C4-2B (cell line): Measurements from ENCODE around the gene FCRLA.
"Not testable (repeated sequence)": the region's sequence is repeated elsewhere in the genome, so short reads cannot be mapped to it uniquely, and the experiment has no call there.

ENCODE experiments used
- H3K27ac ChIP-seq: fragments of 450-650 bp; 2 replicates; pipeline ENCODE4 v1.5.1; 2017
- ZFX ChIP-seq: fragments of 450-650 bp; IDR thresholded peaks from 2 replicates; pipeline ENCODE4 v1.6.1; 2017
- TF ChIP-seq, protein P1 (sequence below): fragments of 450-650 bp; conservative IDR thresholded peaks from 2 replicates; pipeline ENCODE4 v1.5.1; 2017; ENCODE audit warnings: mild to moderate bottlenecking

FCRLA gene

DNA sequence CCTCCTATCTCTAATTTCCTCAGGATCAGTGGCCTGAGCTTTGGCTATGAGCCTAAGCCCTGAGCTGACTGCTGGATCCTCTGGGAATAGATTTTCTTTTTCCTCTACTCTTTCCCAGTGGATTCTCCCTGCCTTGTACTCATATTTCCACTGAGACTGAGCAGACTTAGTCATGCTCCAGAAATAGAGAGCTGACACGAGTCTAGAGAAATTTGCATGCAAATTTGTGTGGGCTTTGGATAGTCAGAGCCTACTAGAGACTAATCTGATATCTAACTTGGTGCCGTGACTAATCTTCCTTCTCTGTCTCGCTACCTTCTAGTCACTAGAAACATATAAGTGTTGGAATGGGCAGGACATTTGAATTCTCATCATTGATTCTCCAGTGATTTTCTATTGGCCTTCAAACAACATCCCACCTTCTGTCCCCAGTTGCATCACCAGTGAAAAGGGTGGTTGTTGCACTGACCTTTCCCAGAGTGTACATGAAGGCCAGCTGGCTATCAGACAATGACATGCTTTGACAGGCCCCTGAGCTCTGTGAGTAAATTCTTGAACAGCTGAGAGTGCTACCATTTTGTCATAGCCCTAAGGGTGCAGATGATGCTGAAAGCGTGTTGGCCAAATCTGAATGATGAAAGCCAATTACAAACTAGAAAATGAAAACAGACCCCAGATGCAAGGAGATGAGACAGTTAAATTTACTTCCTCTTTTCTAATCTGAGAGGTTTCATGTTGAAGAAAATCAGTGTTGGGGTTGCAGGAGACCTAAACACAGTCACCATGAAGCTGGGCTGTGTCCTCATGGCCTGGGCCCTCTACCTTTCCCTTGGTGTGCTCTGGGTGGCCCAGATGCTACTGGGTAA is at the start of gene FCRLA:
FCRLA (plus strand) TSS at position 748 of the 866 bp plus-strand sequence; CDS start at position 784, 36 bp downstream.
- no peak for TF ChIP-seq ZFX
- TF ChIP-seq, protein P1, sequence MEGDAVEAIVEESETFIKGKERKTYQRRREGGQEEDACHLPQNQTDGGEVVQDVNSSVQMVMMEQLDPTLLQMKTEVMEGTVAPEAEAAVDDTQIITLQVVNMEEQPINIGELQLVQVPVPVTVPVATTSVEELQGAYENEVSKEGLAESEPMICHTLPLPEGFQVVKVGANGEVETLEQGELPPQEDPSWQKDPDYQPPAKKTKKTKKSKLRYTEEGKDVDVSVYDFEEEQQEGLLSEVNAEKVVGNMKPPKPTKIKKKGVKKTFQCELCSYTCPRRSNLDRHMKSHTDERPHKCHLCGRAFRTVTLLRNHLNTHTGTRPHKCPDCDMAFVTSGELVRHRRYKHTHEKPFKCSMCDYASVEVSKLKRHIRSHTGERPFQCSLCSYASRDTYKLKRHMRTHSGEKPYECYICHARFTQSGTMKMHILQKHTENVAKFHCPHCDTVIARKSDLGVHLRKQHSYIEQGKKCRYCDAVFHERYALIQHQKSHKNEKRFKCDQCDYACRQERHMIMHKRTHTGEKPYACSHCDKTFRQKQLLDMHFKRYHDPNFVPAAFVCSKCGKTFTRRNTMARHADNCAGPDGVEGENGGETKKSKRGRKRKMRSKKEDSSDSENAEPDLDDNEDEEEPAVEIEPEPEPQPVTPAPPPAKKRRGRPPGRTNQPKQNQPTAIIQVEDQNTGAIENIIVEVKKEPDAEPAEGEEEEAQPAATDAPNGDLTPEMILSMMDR: no peak
- no peak within 1 kb of the TSS for H3K27ac ChIP-seq

GRCh38 chr1:161658524-161658923 is 48.5 kb upstream of the FCRLA start:
- H3K27ac ChIP-seq: not testable (repeated sequence)

DNA sequence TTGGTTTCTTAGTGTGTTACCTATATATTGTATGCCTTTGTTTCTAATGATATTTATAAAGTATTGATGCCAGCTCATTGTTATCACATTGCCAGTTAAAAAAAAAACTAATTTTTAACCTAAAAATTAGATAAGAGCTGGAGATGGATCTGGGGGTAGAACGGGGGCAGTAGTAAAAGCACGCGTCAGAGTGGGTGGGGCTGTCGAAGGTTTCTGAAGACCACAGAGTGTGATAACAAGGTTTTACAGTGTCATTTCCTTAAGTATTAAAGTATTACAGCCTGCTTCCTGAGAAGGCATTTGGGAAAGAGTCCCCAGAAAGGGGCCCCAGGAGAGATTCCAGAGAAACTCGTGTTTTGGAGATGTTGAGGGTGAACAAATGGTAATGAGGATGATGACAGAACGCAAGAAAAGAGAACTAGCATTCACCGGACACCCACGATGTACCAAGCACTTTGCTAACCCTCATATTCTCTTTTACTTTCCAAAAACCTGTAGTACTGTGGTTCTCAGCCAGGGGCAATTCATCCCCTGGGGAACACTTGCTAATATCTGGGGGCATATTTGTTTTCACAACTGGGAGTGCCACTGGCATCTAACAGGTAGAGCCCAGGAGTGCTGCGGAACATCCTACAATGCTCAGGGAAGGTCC is 45.2 kb upstream of the FCRLA start:
- not testable (repeated sequence) for H3K27ac ChIP-seq

DNA sequence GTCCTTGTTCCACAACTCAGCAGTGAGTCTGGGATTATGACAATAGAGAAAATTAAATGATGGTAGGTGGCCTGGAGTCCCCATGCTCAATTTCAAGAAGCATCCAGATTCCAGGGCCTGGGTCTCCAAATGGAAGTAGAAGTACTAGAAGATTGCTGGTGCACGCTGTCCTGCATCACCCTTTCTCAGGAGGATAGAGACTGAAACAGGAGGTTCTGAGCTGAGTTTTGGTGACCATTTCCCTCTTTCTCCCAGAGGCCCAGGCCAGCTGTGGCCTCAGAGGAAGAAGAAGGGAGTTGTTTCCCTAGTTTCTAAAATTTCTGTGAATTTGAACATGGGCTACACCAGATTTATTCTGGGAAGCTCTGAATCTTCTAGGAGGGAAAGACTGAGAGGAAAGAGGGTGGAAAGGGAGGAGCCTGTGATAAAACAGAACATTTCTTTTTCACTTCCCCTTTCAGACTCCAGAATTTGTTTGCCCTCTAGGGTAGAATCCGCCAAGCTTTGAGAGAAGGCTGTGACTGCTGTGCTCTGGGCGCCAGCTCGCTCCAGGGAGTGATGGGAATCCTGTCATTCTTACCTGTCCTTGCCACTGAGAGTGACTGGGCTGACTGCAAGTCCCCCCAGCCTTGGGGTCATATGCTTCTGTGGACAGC is 44.2 kb upstream of the FCRLA start, which contains the start of gene FCGR2B:
FCGR2B (plus strand) TSS at position 460 of the 656 bp plus-strand sequence; CDS start at position 559, 99 bp downstream.
- H3K27ac ChIP-seq: not testable (repeated sequence)

DNA sequence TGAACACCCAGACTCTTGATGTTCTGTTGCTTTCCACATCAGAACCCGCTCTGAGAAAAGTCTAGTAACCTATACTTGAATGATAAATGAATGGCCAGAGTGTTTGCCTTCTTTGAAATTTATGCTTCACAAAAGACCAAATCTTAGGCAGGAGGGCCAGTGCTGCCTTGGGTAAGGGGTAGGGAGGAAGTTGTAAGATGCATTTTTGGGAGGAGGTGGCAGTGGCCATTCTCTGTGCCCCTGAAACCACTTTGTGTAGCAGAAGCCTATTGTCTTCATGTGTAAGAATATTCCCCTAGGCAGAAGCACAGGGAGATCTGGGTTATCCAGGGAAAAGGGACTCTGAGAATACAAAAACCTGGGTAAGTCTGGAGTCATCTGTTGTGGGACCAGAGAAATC is 43.5 kb upstream of the FCRLA start:
- not testable (repeated sequence) for H3K27ac ChIP-seq

DNA sequence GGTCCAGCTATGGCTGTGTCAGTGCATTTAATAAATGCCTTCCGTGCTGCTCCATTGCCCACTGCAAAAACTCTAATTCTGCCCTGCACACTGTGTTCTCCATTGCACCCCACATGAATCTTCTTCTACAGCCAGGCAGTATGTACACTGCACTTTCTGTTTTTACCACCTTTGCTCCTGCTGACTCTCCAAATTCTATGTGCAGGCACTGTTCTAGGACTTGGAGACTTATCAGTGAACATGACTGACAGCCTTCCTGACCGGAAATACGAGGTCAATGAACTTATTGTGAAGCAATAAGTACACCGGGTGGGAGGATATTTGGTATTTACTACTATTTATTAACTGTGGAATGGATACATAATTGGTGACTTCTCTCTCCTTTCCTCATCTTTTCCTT is 42.3 kb upstream of the FCRLA start:
- not testable (repeated sequence) for H3K27ac ChIP-seq

- H3K27ac ChIP-seq: not testable (repeated sequence)
Observed at GRCh38 chr1:161671045-161672020, 35.7 kb upstream of the FCRLA start.

- H3K27ac ChIP-seq: not testable (repeated sequence)
Observed at GRCh38 chr1:161673437-161673836, 33.6 kb upstream of the FCRLA start.

GRCh38 chr1:161674447-161674846 is 32.6 kb upstream of the FCRLA start:
- H3K27ac ChIP-seq: not testable (repeated sequence)

DNA sequence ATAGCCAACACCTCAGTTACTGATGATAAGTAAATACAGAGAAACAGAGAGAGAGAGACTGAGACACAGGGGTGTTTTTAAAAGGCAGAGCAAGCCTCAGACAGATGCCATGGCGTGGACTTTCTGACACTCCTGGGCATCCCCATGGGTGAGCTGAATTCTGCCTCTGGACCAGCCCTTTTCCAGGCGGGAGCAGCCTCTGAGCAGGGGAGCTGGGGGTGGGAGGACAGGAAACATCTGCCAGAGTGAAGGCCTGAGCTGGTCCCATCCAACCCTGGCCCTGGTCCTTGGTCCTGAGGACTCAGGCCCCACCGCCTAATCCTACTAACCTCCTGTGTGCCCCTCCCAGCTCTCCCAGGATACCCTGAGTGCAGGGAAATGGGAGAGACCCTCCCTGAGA is 32.1 kb upstream of the FCRLA start:
- not testable (repeated sequence) for H3K27ac ChIP-seq

DNA sequence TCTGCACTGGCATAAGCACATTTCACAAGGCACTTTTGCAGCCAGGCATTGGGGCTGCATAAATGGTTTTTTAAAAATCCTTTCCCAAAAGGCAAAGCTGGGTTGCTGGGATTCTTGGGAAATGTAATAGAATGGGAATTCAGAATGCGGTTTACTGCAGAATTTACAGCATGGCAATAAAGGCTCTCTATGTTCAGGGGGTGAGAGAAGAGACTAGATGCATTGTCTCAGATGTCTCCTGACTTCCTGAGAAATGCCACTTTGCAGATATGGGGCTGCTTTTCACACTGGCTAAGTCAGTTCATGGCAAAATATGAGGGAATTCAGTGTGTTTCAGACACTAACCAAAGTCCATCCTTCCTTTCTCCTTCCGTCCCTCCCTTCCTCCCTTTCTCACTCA is 30.6 kb upstream of the FCRLA start:
- H3K27ac ChIP-seq: no peak overlapping the region
- TF ChIP-seq ZFX: no peak
- TF ChIP-seq, protein P1: no peak
